NCI-H524 treated with DMSO at 0.1 percent for 48 hours (cell line): ENCODE results near the gene CARNS1.

Experiments used
- DNase-seq: peaks from one replicate; lab custom pipeline; 2025; lab: John Stamatoyannopoulos, UW

The CARNS1 gene

GRCh38 chr11:67441098-67441563 lies 25.7 kb downstream of the CARNS1 start:
- no peak for DNase-seq

GRCh38 chr11:67441731-67442351 lies 26.4 kb downstream of the CARNS1 start:
- no peak for DNase-seq

GRCh38 chr11:67442504-67443404 lies 27.3 kb downstream of the CARNS1 start:
- DNase-seq: no peak

- DNase-seq: no peak
Observed at GRCh38 chr11:67445515-67445914, 30.0 kb downstream of the CARNS1 start.

GRCh38 chr11:67448220-67448609 lies 32.7 kb downstream of the CARNS1 start:
- DNase-seq: no peak

- DNase-seq: no peak
Observed at GRCh38 chr11:67449116-67449844, 33.8 kb downstream of the CARNS1 start.

- DNase-seq: no peak
Observed at GRCh38 chr11:67450796-67451657, 35.5 kb downstream of the CARNS1 start.

- DNase-seq: no peak
Observed at GRCh38 chr11:67451658-67451976, 36.1 kb downstream of the CARNS1 start.

- DNase-seq: no peak
Observed at GRCh38 chr11:67452141-67452952, 36.9 kb downstream of the CARNS1 start, which contains the start of gene GPR152. Gene GPR152, minus strand, starts transcription at chr11:67452729. Its CDS starts 5 bp downstream, at chr11:67452724.

- no peak for DNase-seq
Observed at GRCh38 chr11:67453816-67454732, 38.6 kb downstream of the CARNS1 start.

GRCh38 chr11:67455054-67455453 lies 39.6 kb downstream of the CARNS1 start, which contains the start of gene CABP4:
Gene CABP4, plus strand, starts transcription at chr11:67455354. Its CDS starts 70 bp downstream, at chr11:67455424.
- no peak for DNase-seq

GRCh38 chr11:67456068-67456705 lies 40.7 kb downstream of the CARNS1 start:
- no peak for DNase-seq

- no peak for DNase-seq
Observed at GRCh38 chr11:67457453-67457852, 42.0 kb downstream of the CARNS1 start.

GRCh38 chr11:67458266-67458665 lies 42.8 kb downstream of the CARNS1 start:
- DNase-seq: no peak

GRCh38 chr11:67463186-67463585 lies 47.7 kb downstream of the CARNS1 start:
- DNase-seq: no peak

- DNase-seq: no peak
Observed at GRCh38 chr11:67463680-67464410, 48.4 kb downstream of the CARNS1 start.

- DNase-seq: peak; percentile 46
Observed at GRCh38 chr11:67464411-67465188, 49.1 kb downstream of the CARNS1 start.

GRCh38 chr11:67465189-67465510 lies 49.7 kb downstream of the CARNS1 start:
- no peak for DNase-seq
